HCT116 (cell line): ENCODE data around the gene MUS81. TPM values are rescaled to one million over a fixed set of nuclear protein-coding genes. Genes with fewer than 3 reads are reported as not detected.

Experiments
- ATAC-seq: fragments of 200-7000 bp; cut with Tn5 transposase; 2 replicates; pipeline ENCODE4 v1.9.1; 2020; ENCODE audit warnings: mild to moderate bottlenecking, moderate library complexity
- BruUV-seq: library from RNA; stranded (reverse); fragments of 400-500 nt; replicated peaks from 2 replicates; lab custom pipeline; 2021; lab: Mats Ljungman, UMichigan
- CTCF ChIA-PET: fragments of 300-600 bp; sonication (Branson Sonifier 250); formaldehyde crosslinking; loops from one replicate; lab custom pipeline; 2021; ENCODE audit warnings: antibody characterized with exemption; lab: Charles Lee
- POLR2A ChIA-PET: fragments of 300-600, 350-600 bp; sonication (Branson Sonifier 250); formaldehyde crosslinking; loops from one replicate; lab custom pipeline; 2021; ENCODE audit warnings: antibody characterized with exemption; lab: Charles Lee
- RAD21 ChIA-PET, 2 experiments: fragments of 300-600 bp; sonication (Branson Sonifier 250); formaldehyde crosslinking; loops; one replicate each; lab custom pipeline; 2023; ENCODE audit warnings: low total read pairs in 2 of 2; ENCODE audit not compliant: uncharacterized antibody in 2 of 2, unreplicated experiment in 2 of 2, low non-redundant PET in 1 of 2; lab: Charles Lee
- DNase-seq: peaks from one replicate; pipeline ENCODE4 v3.0.0-alpha.2; 2010; ENCODE audit warnings: low read depth, low spot score
- H2AFZ ChIP-seq: fragments of 200-600 bp; shearing (Covaris generic), sonication (generic); 2 replicates; pipeline ENCODE4 v1.6.1; 2017; ENCODE audit warnings: low read depth, mixed run types, mixed read lengths, antibody characterized with exemption, low read length; ENCODE audit not compliant: poor library complexity, severe bottlenecking
- H3K27ac ChIP-seq: 2 replicates; pipeline ENCODE4 v1.5.1; 2012; ENCODE audit warnings: low read depth, low read length
- H3K27me3 ChIP-seq: fragments of 200-600 bp; sonication (generic); 2 replicates; pipeline ENCODE4 v1.6.1; 2016; ENCODE audit warnings: mixed run types, low read length, mixed read lengths; ENCODE audit not compliant: insufficient read depth
- H3K36me3 ChIP-seq, 2 experiments: fragments of 200-500 bp in 1 of 2; fragments of 200-600 bp in 1 of 2; sonication (Bioruptor generic) in 1 of 2; sonication (generic) in 1 of 2; 2 replicates each; pipeline versions ENCODE4 v1.5.1 to v1.6.1; 2014 to 2016; ENCODE audit warnings: low read length in 2 of 2, inconsistent platforms in 1 of 2, mixed read lengths in 1 of 2, mixed run types in 1 of 2; ENCODE audit not compliant: insufficient read depth in 2 of 2, control insufficient read depth in 1 of 2
- H3K4me1 ChIP-seq, 2 experiments: fragments of 200-600 bp in 1 of 2; sonication (generic) in 1 of 2; 2 replicates each; pipeline versions ENCODE4 v1.5.1 to v1.6.1; 2012 to 2017; ENCODE audit warnings: low read length in 2 of 2, inconsistent platforms in 1 of 2, mild to moderate bottlenecking in 1 of 2, mixed read lengths in 1 of 2, mixed run types in 1 of 2, moderate library complexity in 1 of 2; ENCODE audit not compliant: insufficient read depth in 2 of 2, control insufficient read depth in 1 of 2
- H3K4me2 ChIP-seq: fragments of 200-600 bp; sonication (generic); 2 replicates; pipeline ENCODE4 v1.6.1; 2017; ENCODE audit warnings: mixed run types, low read length, mixed read lengths
- H3K4me3 ChIP-seq, 2 experiments: fragments of 200-600 bp in 1 of 2; sonication (generic) in 1 of 2; replicated peaks in 1 of 2; 2 replicates each; pipeline ENCODE4 v1.5.1; 2011 to 2016; ENCODE audit warnings: low read length in 2 of 2, control low read depth in 1 of 2, low read depth in 1 of 2, mild to moderate bottlenecking in 1 of 2, mixed read lengths in 1 of 2, mixed run types in 1 of 2
- H3K79me2 ChIP-seq: fragments of 200-600 bp; sonication (generic); 2 replicates; pipeline ENCODE4 v1.6.1; 2017; ENCODE audit warnings: mild to moderate bottlenecking, mixed run types, low read length, moderate library complexity, mixed read lengths; ENCODE audit not compliant: insufficient read depth
- H3K9ac ChIP-seq: fragments of 200-600 bp; sonication (generic); 2 replicates; pipeline ENCODE4 v1.6.1; 2016; ENCODE audit warnings: low read length, mixed read lengths
- H3K9me2 ChIP-seq: fragments of 200-600 bp; sonication (generic), shearing (Covaris generic); 2 replicates; pipeline ENCODE4 v1.6.1; 2017; ENCODE audit warnings: mixed run types, mild to moderate bottlenecking, moderate library complexity; ENCODE audit not compliant: insufficient read depth
- H3K9me3 ChIP-seq, 2 experiments: fragments of 200-500 bp in 1 of 2; fragments of 200-600 bp in 1 of 2; sonication (Bioruptor generic) in 1 of 2; sonication (generic) in 1 of 2; 2 replicates each; pipeline ENCODE4 v1.6.1; 2014 to 2017; ENCODE audit warnings: low read length in 2 of 2, mixed read lengths in 2 of 2, inconsistent platforms in 1 of 2, low read depth in 1 of 2, mild to moderate bottlenecking in 1 of 2, mixed run types in 1 of 2, moderate library complexity in 1 of 2; ENCODE audit not compliant: control insufficient read depth in 1 of 2, insufficient read depth in 1 of 2
- H4K20me1 ChIP-seq: fragments of 200-600 bp; sonication (generic), shearing (Covaris generic); 2 replicates; pipeline ENCODE4 v1.6.1; 2017; ENCODE audit warnings: mixed run types, mild to moderate bottlenecking, moderate library complexity; ENCODE audit not compliant: insufficient read depth
- CBX3 ChIP-seq: IDR thresholded peaks from 2 replicates; pipeline ENCODE4 v1.6.1; 2012; ENCODE audit warnings: low read depth
- CEBPB ChIP-seq: IDR thresholded peaks from 2 replicates; pipeline ENCODE4 v1.6.1; 2012; ENCODE audit warnings: low read depth
- EGR1 ChIP-seq: IDR thresholded peaks from 2 replicates; pipeline ENCODE4 v1.6.1; 2012; ENCODE audit warnings: low read depth
- ELF1 ChIP-seq: IDR thresholded peaks from 2 replicates; pipeline ENCODE4 v1.6.1; 2012; ENCODE audit warnings: low read depth, borderline replicate concordance
- EZH2 ChIP-seq: fragments of 200-600 bp; sonication (generic); IDR thresholded peaks from 2 replicates; pipeline ENCODE4 v1.6.1; 2017; ENCODE audit warnings: antibody characterized with exemption, mixed run types
- EZH2phosphoT487 ChIP-seq: fragments of 200-600 bp; IDR thresholded peaks from 2 replicates; pipeline ENCODE4 v1.6.1; 2018; ENCODE audit warnings: antibody characterized with exemption, borderline replicate concordance
- FOSL1 ChIP-seq: IDR thresholded peaks from 2 replicates; pipeline ENCODE4 v1.6.1; 2012; ENCODE audit warnings: low read depth
- JUND ChIP-seq: IDR thresholded peaks from 2 replicates; pipeline ENCODE4 v1.6.1; 2012
- POLR2A ChIP-seq: IDR thresholded peaks from 2 replicates; pipeline ENCODE4 v1.7.0; 2011; ENCODE audit warnings: borderline replicate concordance; ENCODE audit not compliant: insufficient read depth, insufficient read length; ENCODE audit errors: extremely low read depth
- POLR2AphosphoS5 ChIP-seq: IDR thresholded peaks from 2 replicates; pipeline ENCODE4 v1.6.1; 2011; ENCODE audit warnings: mild to moderate bottlenecking, low read depth, low read length, moderate library complexity
- RAD21 ChIP-seq: IDR thresholded peaks from 2 replicates; pipeline ENCODE4 v1.6.1; 2012; ENCODE audit warnings: low read depth, mild to moderate bottlenecking
- SIN3A ChIP-seq: IDR thresholded peaks from 2 replicates; pipeline ENCODE4 v1.6.1; 2012; ENCODE audit warnings: low read depth
- SP1 ChIP-seq: IDR thresholded peaks from 2 replicates; pipeline ENCODE4 v1.6.1; 2012; ENCODE audit warnings: low read depth
- SRF ChIP-seq: IDR thresholded peaks from 2 replicates; pipeline ENCODE4 v1.6.1; 2012; ENCODE audit warnings: low read depth
- TCF7L2 ChIP-seq: IDR thresholded peaks from 2 replicates; pipeline ENCODE4 v1.7.0; 2011; ENCODE audit warnings: borderline replicate concordance, inconsistent platforms; ENCODE audit not compliant: insufficient read depth, insufficient read length; ENCODE audit errors: extremely low read depth
- ZFX ChIP-seq: fragments of 450-650 bp; IDR thresholded peaks from 2 replicates; pipeline ENCODE4 v1.6.1; 2017
- intact Hi-C: fragments of 100-400 bp; cut with micrococcal nuclease; formaldehyde crosslinking; loops from 2 replicates; pipeline ENCODE4 v1.10.0; 2022
- total RNA-seq: library from RNA; stranded (reverse); gene quantifications from one replicate; pipeline ENCODE4 v1.2.1, GENCODE V29; 2021; ENCODE audit not compliant: unreplicated experiment
- TF ChIP-seq, protein P1 (sequence below): IDR thresholded peaks from 2 replicates; pipeline ENCODE4 v1.6.1; 2012; ENCODE audit warnings: low read depth
- TF ChIP-seq, protein P2 (sequence below), 3 experiments: fragments of 200-600 bp in 1 of 3; sonication (generic) in 1 of 3; IDR thresholded peaks in 2 of 3; conservative IDR thresholded peaks in 1 of 3; 2 replicates each; pipeline ENCODE4 v1.5.1; 2012 to 2017; ENCODE audit warnings: low read depth in 2 of 3, low read length in 2 of 3, antibody characterized with exemption in 1 of 3, borderline replicate concordance in 1 of 3, control low read depth in 1 of 3, mild to moderate bottlenecking in 1 of 3, mixed read lengths in 1 of 3, mixed run types in 1 of 3, moderate library complexity in 1 of 3; ENCODE audit not compliant: insufficient read depth in 1 of 3
- TF ChIP-seq, protein P3 (sequence below): IDR thresholded peaks from 2 replicates; pipeline ENCODE4 v1.6.1; 2011; ENCODE audit warnings: mild to moderate bottlenecking, low read length, moderate library complexity; ENCODE audit not compliant: insufficient replicate concordance; ENCODE audit errors: extremely low read depth
- TF ChIP-seq, protein P4 (sequence below): IDR thresholded peaks from 2 replicates; pipeline ENCODE4 v1.6.1; 2012

Gene MUS81
- total RNA-seq, 1 experiment from 2014 or later = 47.2 TPM

DNA sequence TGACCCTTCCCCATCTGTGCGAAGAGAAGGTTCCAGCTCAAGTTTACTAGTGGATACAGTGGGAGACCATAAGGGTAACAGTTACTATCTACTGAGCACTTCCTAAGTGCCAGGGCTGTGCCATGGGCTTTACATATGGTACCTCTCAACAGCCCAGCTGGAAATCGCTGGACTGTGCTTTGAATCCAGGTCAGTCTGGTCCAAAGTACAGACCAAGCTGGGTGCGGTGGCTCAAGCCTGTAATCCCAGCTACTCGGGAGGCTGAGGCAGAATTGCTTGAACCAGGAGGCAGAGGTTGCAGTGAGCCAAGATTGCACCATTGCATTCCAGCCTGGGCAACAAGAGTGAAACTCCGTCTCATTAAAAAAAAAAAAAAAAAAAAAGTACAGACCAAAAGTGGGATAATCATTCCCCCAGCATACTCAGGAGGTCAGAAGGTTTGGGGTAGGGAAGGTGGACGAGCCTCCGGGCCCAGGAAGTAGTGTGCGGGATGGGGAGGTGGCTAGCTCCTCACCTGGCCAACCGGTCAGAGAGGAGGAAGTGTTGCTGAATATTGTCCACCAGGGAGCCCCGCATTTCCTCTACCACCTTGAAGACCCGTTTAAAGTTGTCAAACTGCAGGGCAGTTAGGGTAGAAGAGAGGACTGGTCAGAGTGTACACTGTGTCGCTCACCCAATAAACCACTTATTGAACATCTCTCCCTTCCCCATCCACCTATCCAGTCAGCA lies 25.7 kb downstream of the MUS81 start:
- no peaks in the 10 kb centered on the region for H3K27me3 ChIP-seq
- ChIA-PET POLR2A (interaction anchor here (0.7 to 0.9 kb wide), 2 partner anchors 27 to 28 kb away, joined by 3 to 4 read pairs; partner anchors contain the start of gene CFL1), RAD21 (interaction anchor here in 1 of 2 experiments (1.2 kb wide), 1 partner anchor 136 kb away, joined by 3 read pairs; no protein-coding TSS in a partner anchor), CTCF (interaction anchor here (1.0 to 3.1 kb wide), 8 partner anchors 16 to 180 kb away, joined by 3 to 38 read pairs (median 6); partner anchors contain the start of genes KAT5 and MUS81)
- peaks cover 14 to 50% of the 10 kb centered on the region in 2 experiments for H3K36me3 ChIP-seq
- TF ChIP-seq, protein P1, sequence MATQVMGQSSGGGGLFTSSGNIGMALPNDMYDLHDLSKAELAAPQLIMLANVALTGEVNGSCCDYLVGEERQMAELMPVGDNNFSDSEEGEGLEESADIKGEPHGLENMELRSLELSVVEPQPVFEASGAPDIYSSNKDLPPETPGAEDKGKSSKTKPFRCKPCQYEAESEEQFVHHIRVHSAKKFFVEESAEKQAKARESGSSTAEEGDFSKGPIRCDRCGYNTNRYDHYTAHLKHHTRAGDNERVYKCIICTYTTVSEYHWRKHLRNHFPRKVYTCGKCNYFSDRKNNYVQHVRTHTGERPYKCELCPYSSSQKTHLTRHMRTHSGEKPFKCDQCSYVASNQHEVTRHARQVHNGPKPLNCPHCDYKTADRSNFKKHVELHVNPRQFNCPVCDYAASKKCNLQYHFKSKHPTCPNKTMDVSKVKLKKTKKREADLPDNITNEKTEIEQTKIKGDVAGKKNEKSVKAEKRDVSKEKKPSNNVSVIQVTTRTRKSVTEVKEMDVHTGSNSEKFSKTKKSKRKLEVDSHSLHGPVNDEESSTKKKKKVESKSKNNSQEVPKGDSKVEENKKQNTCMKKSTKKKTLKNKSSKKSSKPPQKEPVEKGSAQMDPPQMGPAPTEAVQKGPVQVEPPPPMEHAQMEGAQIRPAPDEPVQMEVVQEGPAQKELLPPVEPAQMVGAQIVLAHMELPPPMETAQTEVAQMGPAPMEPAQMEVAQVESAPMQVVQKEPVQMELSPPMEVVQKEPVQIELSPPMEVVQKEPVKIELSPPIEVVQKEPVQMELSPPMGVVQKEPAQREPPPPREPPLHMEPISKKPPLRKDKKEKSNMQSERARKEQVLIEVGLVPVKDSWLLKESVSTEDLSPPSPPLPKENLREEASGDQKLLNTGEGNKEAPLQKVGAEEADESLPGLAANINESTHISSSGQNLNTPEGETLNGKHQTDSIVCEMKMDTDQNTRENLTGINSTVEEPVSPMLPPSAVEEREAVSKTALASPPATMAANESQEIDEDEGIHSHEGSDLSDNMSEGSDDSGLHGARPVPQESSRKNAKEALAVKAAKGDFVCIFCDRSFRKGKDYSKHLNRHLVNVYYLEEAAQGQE = no peak
- no peak for TF ChIP-seq EGR1
- no peak for TF ChIP-seq EZH2phosphoT487
- TF ChIP-seq, protein P2, sequence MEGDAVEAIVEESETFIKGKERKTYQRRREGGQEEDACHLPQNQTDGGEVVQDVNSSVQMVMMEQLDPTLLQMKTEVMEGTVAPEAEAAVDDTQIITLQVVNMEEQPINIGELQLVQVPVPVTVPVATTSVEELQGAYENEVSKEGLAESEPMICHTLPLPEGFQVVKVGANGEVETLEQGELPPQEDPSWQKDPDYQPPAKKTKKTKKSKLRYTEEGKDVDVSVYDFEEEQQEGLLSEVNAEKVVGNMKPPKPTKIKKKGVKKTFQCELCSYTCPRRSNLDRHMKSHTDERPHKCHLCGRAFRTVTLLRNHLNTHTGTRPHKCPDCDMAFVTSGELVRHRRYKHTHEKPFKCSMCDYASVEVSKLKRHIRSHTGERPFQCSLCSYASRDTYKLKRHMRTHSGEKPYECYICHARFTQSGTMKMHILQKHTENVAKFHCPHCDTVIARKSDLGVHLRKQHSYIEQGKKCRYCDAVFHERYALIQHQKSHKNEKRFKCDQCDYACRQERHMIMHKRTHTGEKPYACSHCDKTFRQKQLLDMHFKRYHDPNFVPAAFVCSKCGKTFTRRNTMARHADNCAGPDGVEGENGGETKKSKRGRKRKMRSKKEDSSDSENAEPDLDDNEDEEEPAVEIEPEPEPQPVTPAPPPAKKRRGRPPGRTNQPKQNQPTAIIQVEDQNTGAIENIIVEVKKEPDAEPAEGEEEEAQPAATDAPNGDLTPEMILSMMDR (IDR thresholded peaks at IDR 0.05 in 2 of 3, conservative IDR thresholded peaks at IDR 0.05 in 1 of 3; ENCODE audit: borderline replicate concordance in 1 of 3, insufficient read depth in 1 of 3, low read depth in 2 of 3, low read length in 2 of 3) = no peak
- TF ChIP-seq SIN3A = no peak
- no peak for TF ChIP-seq POLR2A
- TF ChIP-seq ELF1 = no peak
- TF ChIP-seq CBX3 = no peak
- TF ChIP-seq, protein P3, sequence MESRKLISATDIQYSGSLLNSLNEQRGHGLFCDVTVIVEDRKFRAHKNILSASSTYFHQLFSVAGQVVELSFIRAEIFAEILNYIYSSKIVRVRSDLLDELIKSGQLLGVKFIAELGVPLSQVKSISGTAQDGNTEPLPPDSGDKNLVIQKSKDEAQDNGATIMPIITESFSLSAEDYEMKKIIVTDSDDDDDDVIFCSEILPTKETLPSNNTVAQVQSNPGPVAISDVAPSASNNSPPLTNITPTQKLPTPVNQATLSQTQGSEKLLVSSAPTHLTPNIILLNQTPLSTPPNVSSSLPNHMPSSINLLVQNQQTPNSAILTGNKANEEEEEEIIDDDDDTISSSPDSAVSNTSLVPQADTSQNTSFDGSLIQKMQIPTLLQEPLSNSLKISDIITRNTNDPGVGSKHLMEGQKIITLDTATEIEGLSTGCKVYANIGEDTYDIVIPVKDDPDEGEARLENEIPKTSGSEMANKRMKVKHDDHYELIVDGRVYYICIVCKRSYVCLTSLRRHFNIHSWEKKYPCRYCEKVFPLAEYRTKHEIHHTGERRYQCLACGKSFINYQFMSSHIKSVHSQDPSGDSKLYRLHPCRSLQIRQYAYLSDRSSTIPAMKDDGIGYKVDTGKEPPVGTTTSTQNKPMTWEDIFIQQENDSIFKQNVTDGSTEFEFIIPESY = no peak
- TF ChIP-seq CEBPB = no peak
- TF ChIP-seq JUND = no peak
- no peak for TF ChIP-seq SP1
- TF ChIP-seq ZFX = no peak
- TF ChIP-seq RAD21 = no peak
- no peak for TF ChIP-seq FOSL1
- no peak for TF ChIP-seq SRF
- TF ChIP-seq TCF7L2 = no peak
- TF ChIP-seq POLR2AphosphoS5 = no peak
- no peak for TF ChIP-seq EZH2
- TF ChIP-seq, protein P4, sequence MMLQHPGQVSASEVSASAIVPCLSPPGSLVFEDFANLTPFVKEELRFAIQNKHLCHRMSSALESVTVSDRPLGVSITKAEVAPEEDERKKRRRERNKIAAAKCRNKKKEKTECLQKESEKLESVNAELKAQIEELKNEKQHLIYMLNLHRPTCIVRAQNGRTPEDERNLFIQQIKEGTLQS = no peak
- no peak overlapping the region for H3K4me3 ChIP-seq
- H2AFZ ChIP-seq = no peak overlapping the region
- peaks cover 15 to 50% of the 10 kb centered on the region in 2 experiments for H3K4me1 ChIP-seq
- H3K9ac ChIP-seq = no peak overlapping the region
- BruUV-seq = no TSS peak
- intact Hi-C loops = no loop called here
- no peaks in the 10 kb centered on the region for H3K9me3 ChIP-seq
- DNase-seq (no peak), ATAC-seq (no peak)
- no peaks in the 10 kb centered on the region for H3K9me2 ChIP-seq
- H4K20me1 ChIP-seq = no peaks in the 10 kb centered on the region
- no peak overlapping the region for H3K27ac ChIP-seq
- no peak overlapping the region for H3K4me2 ChIP-seq
- H3K79me2 ChIP-seq = peaks cover 39% of the 10 kb centered on the region
